Suppressor macrophage treated with lipopolysaccharide for 1 hour (primary cell): ENCODE data around the gene TTYH2.
"Not testable (repeated sequence)": the region's sequence is repeated elsewhere in the genome, so short reads cannot be mapped to it uniquely, and the experiment has no call there.

Experiments used
- DNase-seq, 3 donors: peaks; one replicate each; pipeline ENCODE4 v3.0.0-alpha.2; 2020 to 2022

The TTYH2 gene

DNA sequence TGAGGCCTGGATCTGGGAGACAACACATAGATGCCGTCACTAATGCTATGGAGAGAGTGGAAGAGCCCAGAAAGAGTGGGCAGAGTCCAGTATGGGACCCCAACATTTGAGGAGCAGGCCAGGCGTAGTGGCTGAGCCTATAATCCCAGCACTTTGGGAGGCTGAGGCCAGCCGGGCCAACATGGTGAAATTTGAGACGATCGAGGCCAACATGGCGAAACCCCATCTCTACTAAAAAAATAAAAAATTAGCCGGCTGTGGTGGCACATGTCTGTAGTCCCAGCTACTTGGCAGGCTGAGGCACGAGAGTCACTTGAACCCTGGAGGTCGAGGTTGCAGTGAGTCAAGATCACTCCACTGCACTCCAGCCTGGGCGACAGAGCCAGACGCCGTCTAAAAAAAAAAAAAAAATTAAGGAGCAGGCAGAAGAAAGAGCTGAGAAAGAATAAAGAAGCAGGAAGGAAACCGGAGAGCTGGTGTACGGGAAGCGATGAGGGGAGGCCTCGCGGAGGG lies 54.7 kb downstream of the TTYH2 start:
- no peak for DNase-seq

DNA sequence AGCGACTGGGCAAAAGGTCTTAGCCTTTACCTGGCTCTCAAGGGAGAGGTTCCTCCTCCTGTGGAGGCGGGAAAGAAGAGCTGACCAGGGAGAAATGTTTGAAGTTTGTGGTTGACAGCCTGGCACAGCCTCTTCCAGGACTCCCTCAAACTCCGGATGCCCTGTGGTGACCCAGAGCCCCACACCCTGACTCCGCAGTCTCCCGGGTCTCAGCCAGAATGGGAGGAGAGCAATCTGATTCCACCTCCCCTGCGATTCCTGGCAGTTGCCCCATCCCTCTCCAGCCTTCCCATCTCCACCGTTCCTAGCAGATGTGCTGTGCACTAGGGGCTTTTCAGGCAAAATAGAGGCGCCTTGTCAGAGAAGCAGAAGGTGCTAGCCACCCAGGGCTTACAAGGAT lies 55.2 kb downstream of the TTYH2 start:
- DNase-seq, result no peak

DNA sequence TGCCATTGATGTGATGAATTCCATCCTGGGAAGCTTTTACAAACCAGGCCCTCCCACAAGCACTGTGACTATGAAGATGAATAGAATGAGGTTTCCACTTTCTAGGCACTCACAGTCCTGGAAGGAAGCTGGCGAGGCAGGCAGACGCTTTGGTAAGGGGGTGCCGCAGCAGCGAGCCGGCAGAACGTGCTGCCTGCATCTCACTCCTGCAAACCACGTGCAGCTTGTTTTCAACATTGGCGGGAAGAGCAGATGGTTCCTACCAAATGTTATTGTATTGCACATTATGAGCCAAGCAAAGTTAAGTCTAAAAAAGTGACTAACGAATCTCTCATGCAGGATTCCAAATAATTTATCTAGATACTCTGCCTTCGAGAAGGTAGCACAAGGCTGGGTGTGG lies 57.0 kb downstream of the TTYH2 start:
- no peak for DNase-seq

DNA sequence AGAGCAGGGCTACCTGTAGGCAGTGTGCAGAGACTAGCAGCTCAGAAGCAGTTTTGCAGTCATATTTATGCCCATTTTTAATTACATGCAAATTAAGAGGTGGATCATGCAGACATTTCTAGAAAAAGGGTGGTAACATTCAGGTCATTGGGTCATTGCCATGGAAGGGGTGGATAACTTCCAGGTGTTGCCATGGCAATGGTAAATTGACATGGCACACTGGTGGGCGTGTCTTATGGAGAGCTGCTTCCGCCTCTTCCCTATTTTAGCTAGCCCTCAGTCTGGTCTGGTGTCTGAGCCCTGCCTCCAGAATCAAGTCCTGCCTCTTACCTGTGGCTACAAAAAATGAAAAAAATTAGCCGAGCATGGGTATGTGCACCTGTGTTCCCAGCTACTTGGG lies 57.9 kb downstream of the TTYH2 start:
- DNase-seq, result peak in 2 of 3 donors; percentile 40 to 43

DNA sequence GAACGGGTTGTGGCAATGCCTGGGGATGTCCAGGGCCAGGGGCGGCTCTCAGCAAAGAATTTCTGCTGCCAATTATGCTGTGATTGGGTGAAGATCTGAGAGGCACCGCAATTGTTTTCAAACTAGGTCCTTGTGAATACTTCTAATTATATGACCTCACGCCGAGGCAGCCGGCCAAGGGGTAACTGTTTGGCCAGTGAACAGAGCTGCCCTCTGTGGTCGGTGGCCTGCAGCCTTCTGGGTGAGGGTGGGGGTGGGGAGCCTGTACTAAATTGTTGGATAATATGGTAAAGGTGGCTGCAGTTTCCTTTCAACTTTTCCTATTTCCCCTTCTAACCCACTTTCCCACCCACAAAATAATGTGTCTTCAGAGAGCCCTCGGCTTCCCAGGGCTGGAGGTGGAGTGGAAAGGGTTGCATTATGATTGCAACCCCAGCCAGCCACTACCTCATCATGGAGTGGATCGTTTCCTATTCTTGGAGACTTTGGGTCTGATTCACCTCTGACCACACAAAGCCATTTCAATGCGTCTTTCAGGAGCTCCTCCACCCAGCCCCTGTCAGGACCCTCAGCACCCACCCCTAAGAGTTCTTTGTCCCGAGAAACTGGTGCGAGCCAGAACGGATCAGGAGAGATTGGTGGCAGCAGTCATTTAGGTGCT lies 58.7 kb downstream of the TTYH2 start:
- no peak for DNase-seq

DNA sequence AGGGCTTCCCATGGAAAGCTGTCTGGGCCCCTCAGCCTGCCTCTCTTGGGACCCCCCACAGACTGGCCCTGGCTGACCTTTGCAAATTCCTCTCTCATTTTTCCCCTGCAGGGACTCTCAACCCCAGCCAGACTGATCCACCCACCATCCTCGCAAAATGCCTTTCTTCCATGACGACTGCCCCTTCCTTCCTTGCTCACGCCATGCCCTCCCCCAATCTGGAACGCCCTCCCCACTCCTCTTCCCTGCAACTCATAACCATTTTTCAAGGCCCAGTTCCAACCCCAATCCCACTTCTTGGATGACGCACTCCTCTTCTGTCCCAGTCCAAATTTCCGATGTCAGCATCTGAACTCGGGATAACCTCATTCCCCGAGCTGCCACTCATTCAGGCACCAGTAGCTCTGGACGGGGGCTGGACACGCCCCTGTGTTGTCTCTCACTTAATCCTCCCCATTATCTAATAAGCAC lies 59.4 kb downstream of the TTYH2 start:
- no peak for DNase-seq

DNA sequence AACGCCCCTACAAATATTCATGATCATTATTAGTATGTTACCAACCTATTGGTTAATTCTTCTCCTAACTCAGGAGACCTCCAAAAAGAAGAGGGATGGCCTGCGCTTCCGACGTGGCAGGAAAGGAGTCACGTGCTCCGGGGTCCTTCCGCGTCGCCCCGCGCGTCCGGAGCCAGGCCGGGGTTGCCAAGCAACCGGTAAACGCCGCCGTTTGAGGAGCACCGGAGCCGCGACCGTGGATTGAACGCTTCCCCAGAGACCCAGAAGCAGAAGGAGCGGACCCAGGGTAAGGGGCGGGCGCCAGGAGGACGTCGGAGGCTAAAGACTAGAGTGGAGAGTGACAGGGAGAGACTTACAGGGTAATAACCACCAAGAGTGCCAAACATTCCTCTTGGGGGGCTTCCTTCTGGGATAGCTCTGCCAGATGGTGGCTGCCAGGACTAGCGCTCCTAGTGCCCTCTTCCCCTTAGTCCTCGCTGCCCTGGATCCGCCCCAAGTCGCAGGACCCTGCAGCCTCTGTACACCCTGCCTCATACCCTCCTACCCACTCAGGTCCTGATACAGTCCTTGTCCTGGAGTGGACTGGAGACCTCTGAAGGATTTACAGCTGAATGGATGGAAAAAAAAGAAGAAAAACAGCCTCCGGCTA lies 60.8 kb downstream of the TTYH2 start, which contains the start of gene DNAI2:
Gene DNAI2, plus strand, starts transcription at position 175 of the 649 bp plus-strand sequence. CDS start 7,584 bp downstream, outside the sequence.
- peak in 1 of 3 donors; percentile 36 for DNase-seq

DNA sequence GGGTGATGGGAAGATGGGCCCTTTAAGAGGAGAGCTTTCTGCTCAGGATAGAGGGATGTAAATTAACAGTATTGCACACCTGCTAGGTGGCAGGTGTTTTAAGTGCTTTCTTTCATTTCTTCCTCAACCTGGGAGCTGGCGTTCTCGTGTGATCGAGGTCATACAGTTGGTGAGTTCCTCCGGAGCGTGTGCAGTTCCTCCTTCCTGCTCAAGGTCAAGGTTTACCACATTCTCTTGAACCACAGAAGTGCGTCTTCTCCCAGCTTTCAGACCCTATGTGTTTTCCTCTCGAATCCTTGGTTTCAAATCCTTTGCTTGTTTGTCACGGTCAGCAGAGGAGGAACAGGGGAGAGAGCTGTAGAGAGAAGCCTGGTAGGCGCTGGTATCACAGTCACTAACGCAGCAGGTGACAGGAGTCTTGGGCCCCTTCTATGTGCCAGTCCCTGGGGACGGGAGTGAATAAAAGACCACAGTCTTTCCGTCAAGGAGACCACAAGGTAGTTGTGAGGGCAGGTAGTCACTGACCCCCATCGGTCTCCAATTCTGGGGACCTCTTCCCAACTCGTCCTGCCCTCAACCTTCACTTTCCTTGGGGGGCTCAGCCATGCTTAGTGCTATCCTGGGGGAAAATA lies 61.5 kb downstream of the TTYH2 start:
- DNase-seq, result peak; percentile 34 to 41 (median 35)

DNA sequence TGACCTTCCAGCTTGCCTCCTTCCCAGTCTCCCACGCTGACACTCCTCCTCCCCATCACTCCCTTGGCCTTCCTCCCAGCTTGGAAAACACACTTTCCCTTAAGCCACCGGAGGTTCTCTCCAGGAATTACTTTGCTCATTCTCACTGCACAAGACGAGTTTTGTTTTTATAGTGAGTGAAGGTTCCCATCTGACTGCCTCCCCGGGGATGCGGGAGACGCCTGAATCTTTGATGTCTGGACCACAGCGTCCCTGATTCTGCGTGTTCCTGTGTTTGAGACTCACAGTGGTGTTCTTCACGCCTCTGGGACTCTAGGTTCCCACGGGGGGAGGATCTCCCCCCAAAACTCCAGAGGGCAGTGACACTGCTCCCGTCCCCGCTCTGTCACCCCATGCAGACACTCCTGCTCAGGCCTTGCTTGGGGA lies 62.7 kb downstream of the TTYH2 start:
- no peak for DNase-seq

DNA sequence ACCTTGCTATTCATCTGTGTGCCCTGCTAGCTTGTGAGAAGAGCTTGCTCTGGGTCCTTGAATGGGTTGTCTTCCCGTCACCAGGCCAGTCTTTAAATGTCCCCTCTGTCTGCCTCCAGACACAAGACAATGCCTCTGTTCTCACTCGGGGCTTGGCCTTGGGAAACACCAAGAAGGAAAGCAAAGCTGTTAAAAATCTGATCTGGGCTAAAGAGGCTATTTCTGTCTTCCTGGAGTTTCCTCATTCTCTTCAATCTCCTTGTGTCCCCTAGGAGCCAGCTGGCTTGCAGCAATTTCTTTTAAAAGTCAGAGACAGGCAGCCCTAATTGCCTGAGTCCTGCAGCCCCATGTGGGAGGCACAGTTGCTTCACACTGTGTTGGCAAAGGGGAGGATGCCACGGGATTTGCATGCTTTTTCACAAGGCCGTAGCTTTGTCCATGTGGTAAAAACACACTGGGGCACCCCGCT lies 63.2 kb downstream of the TTYH2 start:
- DNase-seq, result peak; percentile 67 to 82 (median 78)

DNA sequence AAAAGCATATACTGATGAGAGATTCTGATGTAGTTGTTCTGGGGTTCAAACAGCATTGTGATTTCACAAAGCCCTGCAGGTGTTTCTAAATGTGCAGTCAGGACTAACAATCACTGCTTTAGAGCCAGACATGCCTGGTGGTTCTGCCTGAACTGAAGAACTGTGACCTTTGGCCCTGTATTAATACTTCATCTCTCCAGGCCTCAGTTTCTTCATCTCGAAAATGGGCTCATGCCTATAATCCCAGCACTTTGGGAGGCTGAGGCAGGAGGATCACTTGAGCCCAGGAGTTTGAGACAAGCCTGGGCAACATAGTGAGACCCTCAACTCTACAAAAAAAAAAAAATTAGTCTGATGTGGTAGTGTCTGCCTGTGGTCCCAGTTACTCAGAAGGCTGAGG lies 64.6 kb downstream of the TTYH2 start:
- DNase-seq, result no peak

DNA sequence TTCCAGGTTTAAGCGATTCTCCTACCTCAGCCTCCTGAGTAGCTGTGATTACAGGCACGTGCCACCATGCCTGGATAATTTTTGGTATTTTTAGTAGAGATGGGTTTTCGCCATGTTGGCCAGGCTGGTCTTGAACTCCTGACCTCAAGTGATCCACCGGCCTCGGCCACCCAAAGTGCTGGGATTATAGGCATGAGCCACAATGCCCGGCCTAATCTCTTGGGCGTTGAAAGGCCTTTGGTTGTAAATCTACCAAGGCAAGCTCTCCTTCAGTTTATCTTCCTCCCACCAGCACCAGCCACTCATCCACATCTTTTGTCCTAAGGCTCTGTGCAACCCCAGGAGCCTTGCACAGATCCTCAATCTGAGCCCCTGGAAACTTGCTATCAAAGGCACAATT lies 66.2 kb downstream of the TTYH2 start:
- DNase-seq, result not testable (repeated sequence)

DNA sequence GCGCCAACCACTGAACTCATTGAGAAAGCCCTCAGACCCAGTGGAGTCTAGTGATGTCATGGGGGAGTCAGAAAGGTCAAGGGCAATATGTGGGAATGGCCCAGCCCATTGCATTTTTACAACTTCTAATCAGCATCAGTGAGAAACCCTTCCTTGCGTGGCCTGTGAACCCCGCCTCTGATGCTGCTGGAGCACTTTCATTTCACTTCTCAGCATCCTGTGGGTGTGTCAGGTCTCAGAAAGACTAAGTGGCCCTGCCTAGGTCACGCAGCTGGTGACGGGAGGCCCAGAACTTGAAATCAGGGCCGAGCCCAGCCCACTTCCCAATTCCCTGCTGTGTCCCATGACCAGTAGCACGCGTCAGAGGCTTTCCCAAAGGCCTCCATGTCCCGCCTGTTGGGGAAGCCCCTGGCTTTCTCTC lies 66.7 kb downstream of the TTYH2 start:
- peak; percentile 94 to 97 (median 94) for DNase-seq

DNA sequence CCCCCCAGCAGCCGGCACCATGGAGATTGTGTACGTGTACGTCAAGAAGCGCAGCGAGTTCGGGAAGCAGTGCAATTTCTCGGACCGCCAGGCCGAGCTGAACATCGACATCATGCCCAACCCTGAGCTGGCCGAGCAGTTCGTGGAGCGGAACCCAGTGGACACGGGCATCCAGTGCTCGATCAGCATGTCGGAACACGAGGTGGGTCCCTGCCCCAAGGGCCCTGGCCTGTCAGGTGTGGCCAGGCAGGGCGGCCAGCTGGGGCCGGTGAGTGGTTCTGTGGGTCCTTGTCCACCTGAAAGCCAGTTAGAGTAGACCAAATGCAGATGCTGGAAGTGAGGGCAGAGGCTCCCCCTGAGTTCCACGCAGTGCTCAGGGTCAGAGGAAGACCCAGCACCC lies 68.4 kb downstream of the TTYH2 start:
- no peak for DNase-seq

DNA sequence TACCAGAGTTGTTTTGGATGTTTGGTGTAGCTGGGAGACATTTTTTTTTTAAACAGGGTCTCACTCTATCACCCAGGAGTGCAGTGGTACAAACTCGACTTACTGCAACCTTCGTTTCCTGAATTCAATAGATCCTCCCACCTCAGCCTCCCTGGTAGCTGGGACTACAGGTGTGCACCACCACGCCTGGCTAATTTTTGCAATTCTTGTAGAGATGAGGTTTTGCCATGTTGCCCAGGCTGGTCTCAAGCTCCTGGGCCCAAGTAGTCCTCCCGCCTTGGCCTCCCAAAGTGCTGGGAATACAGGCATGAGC lies 68.9 kb downstream of the TTYH2 start:
- not testable (repeated sequence) for DNase-seq

DNA sequence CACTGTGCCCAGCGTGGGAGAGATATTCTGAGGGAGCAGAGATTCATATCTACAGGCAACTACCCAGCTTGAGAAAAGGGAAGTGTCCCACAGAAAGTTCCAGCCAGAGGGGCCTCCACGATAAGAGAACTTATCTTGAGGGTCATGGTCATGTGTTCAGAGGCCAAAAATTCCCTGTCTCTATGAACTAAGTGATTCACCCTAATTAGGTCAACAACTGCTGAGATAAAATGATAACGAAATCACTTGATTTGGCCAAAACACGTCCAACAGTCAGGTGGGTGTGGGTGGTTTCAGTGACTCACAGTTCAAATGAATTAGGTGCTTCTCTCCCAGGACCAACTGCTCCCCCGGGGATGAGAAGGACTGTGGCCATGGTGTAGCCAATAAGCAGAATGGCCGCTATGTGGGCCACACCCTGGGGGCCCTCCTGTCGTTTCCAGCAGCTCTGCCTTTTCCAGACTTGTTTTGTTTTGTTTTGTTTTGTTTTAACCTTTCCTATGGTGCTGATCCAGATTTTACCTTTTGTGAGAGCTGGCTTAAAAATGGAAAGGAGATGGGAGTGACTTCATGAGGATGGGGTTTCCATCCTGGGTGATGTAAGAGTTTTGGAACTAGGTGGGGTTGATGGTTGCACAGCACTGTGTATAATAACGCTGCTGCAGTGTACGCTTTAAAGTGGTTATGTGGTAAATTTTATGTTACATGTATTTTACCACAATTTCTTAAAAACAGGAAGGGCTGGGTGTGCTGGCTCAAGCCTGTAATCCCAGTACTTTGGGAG lies 69.4 kb downstream of the TTYH2 start:
- peak; percentile 86 to 97 (median 93) for DNase-seq

DNA sequence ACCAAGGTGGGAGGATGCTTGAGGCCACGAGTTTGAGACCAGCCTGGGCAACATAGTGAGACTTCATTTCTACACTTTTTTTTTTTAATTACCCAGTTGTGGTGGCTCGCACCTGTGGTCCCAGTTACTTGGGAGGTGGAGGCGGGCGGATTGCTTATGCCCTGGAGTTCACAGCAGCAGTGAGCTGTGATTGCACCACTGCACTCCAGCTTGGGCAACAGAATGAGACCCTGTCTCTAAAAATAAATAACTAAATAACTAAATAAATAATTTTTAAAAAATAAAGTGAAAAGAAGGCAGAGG lies 70.0 kb downstream of the TTYH2 start:
- no peak for DNase-seq

DNA sequence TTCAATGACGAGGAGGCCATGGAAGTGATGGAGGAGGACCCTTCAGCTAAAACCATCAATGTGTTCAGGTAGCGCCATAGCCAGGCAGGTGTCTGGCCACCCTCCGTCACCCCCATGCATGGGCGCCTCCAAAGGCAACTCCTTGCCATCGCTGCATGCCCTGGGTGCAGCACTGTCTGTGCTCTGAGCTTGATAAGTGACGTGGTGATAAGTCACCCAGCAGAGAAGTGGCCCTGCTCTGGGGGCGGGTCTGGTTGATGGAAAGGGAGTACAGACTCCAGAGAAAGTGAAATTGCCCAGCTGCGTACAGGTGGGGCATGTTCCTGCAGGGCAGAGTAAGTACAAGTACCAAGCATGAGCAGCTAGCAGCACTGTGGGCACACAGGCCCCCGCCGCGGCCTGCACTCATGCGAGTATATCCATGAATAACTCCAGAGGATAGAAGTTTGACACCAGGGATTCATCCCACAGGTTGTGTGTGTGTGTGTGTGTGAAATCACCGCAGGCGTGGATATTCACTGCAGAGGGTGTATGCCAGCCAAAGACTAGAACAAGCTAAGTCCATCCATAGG lies 73.7 kb downstream of the TTYH2 start:
- DNase-seq, result no peak

DNA sequence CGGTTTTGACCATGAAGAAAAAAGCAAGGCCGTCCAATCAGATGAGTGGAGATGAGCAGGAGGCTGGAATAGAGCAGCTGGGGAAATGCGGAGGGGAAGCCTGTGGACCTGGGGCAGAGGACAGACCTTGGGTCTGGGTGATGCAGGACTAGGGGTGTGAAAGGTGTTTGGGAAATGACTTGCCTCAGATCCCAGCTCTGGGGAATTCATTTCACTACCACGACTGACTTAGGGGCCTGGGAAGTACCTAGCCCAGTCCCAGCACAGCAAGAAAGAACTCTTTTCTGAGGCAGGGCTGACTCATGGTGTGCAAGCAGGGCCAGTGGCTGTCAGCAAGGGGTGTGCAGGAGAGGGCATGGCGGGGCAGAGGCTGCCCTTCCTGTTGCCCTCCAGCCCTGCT lies 75.4 kb downstream of the TTYH2 start:
- peak; percentile 67 to 78 (median 75) for DNase-seq

DNA sequence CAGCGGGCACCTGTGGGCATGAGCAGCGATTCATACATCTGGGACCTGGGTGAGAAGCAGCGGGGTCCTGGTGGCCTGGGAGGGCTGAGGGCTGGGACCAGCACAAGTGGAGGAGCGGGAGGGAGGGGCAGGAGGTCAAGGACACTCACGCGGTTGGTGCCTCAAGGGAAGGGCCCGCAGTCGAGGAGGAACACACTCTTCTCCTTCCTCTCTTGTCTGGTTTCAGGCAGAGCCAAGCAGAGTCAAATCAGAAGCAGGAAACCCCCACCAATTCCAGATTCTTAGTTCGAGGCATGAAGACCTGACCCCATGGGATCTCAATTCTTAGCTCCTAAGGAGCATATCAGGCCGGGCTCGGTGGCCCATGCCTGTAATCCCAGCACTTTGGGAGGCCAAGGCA lies 76.3 kb downstream of the TTYH2 start:
- peak; percentile 65 to 70 (median 66) for DNase-seq

DNA sequence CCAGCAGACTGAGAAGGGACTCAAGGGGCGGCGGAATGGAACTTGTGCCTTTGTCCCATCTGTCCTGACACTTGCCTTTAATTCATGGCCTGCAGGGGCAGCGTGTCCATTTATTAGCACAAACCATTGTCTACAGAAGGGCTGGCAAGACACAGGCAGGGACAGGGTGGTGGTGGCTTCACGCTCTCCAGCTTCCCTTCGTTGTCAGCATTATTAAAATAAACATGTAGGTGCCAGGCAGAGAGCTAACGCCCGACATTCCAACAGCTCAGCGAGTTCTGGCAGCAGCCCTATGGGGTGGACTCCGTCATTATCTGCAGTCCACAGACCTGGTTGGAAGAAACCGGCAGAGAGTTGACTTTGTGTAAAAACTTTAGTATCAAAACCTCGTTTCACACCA lies 77.0 kb downstream of the TTYH2 start:
- DNase-seq, result no peak

DNA sequence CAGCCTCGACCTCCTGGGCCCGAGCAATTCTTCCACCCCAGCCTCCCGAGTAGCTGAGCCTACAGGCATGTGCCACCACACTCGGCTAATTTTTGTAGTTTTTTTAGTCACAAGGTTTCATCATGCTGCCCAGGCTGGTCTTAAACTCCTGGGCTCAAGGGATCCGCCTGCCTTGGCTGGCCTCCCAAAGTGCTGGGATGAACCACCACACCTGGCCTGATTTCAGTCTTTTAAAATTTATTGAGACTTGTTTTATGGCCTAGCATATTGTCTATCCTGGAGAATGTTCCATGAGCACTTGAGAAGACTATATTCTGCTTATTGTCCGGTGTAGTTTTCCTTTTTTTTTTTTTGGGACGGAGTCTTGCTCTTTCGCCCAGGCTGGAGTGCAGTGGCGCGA lies 79.1 kb downstream of the TTYH2 start:
- DNase-seq, result no peak
